NT2/D1 (cell line): ENCODE results near the gene TIA1.

Experiments
- SUZ12 ChIP-seq: IDR thresholded peaks from 2 replicates; pipeline ENCODE4 v1.6.1; 2011; ENCODE audit not compliant: insufficient read length, insufficient read depth; ENCODE audit errors: extremely low read depth
- YY1 ChIP-seq: IDR thresholded peaks from 2 replicates; pipeline ENCODE4 v1.6.1; 2011; ENCODE audit not compliant: insufficient read length, insufficient read depth
- ZNF274 ChIP-seq: IDR thresholded peaks from 2 replicates; pipeline ENCODE4 v1.6.1; 2011; ENCODE audit warnings: mild to moderate bottlenecking, low read depth, low read length

DNA sequence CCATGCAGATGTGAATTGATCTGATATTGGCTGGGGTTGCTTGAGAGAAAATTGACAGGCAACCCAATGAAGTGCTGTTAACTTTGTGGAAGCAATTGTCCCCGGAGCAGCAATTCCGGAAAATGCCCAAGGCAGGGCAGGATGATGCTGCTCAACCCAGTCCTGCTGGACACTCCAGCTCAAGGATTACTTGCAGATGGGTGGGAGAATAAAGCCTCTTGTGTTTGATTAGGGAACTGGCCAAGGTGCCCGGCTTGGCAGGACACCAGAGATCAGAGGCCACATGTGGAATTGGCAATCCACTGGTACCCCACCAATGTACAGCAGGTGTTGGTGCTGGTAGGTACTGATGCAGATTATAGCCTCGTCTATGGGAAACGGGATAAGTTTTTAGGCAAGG is 45.3 kb downstream of the TIA1 start:
- no peak for TF ChIP-seq YY1
- TF ChIP-seq ZNF274: no peak
- TF ChIP-seq SUZ12: no peak
